Loucy (cell line): ENCODE results near the gene ENO4.

Experiments used
- H2AFZ ChIP-seq: fragments of 200-600 bp; sonication (generic); 2 replicates; pipeline ENCODE4 v1.6.0; 2016; ENCODE audit warnings: antibody characterized with exemption, mild to moderate bottlenecking, low read length, moderate library complexity
- H3F3A ChIP-seq: fragments of 200-600 bp; 2 replicates; pipeline ENCODE4 v1.6.0; 2016; ENCODE audit warnings: antibody characterized with exemption, low read depth, mild to moderate bottlenecking
- H3K27me3 ChIP-seq: fragments of 200-600 bp; sonication (generic); 2 replicates; pipeline ENCODE4 v1.6.1; 2014; ENCODE audit warnings: low read length, mild to moderate bottlenecking; ENCODE audit not compliant: insufficient read depth, poor library complexity, severe bottlenecking
- H3K36me3 ChIP-seq: fragments of 200-600 bp; sonication (generic); 2 replicates; pipeline ENCODE4 v1.6.1; 2016; ENCODE audit warnings: low read length; ENCODE audit not compliant: insufficient read depth
- H3K4me1 ChIP-seq: fragments of 200-600 bp; sonication (generic); 2 replicates; pipeline ENCODE4 v1.5.1; 2014; ENCODE audit warnings: low read length, mild to moderate bottlenecking; ENCODE audit not compliant: insufficient read depth, poor library complexity, severe bottlenecking
- H3K4me2 ChIP-seq: fragments of 200-600 bp; sonication (generic); 2 replicates; pipeline ENCODE4 v1.6.0; 2014; ENCODE audit warnings: antibody characterized with exemption, low read length, low read depth, mild to moderate bottlenecking; ENCODE audit not compliant: poor library complexity, severe bottlenecking
- H3K4me3 ChIP-seq: fragments of 200-600 bp; sonication (generic); 2 replicates; pipeline ENCODE4 v1.5.1; 2014; ENCODE audit warnings: low read length, mild to moderate bottlenecking, mixed read lengths; ENCODE audit not compliant: poor library complexity, severe bottlenecking
- H3K79me2 ChIP-seq: fragments of 200-600 bp; sonication (generic); 2 replicates; pipeline ENCODE4 v1.6.1; 2014; ENCODE audit warnings: low read length; ENCODE audit not compliant: insufficient read depth
- H3K9ac ChIP-seq: fragments of 200-600 bp; sonication (generic); 2 replicates; pipeline ENCODE4 v1.6.0; 2014; ENCODE audit warnings: mild to moderate bottlenecking, low read depth, low read length, moderate library complexity; ENCODE audit not compliant: poor library complexity, severe bottlenecking
- H3K9me2 ChIP-seq: fragments of 200-600 bp; sonication (generic); replicated peaks from 2 replicates; pipeline ENCODE4 v1.6.1; 2016; ENCODE audit warnings: low read depth, low read length, mixed read lengths
- H3K9me3 ChIP-seq: fragments of 200-600 bp; sonication (generic); 2 replicates; pipeline ENCODE4 v1.6.1; 2014; ENCODE audit warnings: mild to moderate bottlenecking, antibody characterized with exemption, low read length, low read depth; ENCODE audit not compliant: insufficient read depth
- H4K20me1 ChIP-seq: fragments of 200-600 bp; sonication (generic); 2 replicates; pipeline ENCODE4 v1.6.0; 2014; ENCODE audit warnings: antibody characterized with exemption, low read length, mild to moderate bottlenecking; ENCODE audit not compliant: insufficient read depth, poor library complexity, severe bottlenecking
- EZH2phosphoT487 ChIP-seq: fragments of 200-600 bp; IDR thresholded peaks from 2 replicates; pipeline ENCODE4 v1.6.1; 2018; ENCODE audit warnings: antibody characterized with exemption, mild to moderate bottlenecking, moderate library complexity, borderline replicate concordance
- TF ChIP-seq, protein P1 (sequence below): fragments of 200-600 bp; sonication (generic); conservative IDR thresholded peaks from 2 replicates; pipeline ENCODE4 v1.5.1; 2014; ENCODE audit warnings: mild to moderate bottlenecking, antibody characterized with exemption, low read length

Gene ENO4

GRCh38 chr10:116866987-116867595, 17.8 kb downstream of the ENO4 start:
- H3K27me3 ChIP-seq, result no peaks in the 10 kb centered on the region
- TF ChIP-seq, protein P1, sequence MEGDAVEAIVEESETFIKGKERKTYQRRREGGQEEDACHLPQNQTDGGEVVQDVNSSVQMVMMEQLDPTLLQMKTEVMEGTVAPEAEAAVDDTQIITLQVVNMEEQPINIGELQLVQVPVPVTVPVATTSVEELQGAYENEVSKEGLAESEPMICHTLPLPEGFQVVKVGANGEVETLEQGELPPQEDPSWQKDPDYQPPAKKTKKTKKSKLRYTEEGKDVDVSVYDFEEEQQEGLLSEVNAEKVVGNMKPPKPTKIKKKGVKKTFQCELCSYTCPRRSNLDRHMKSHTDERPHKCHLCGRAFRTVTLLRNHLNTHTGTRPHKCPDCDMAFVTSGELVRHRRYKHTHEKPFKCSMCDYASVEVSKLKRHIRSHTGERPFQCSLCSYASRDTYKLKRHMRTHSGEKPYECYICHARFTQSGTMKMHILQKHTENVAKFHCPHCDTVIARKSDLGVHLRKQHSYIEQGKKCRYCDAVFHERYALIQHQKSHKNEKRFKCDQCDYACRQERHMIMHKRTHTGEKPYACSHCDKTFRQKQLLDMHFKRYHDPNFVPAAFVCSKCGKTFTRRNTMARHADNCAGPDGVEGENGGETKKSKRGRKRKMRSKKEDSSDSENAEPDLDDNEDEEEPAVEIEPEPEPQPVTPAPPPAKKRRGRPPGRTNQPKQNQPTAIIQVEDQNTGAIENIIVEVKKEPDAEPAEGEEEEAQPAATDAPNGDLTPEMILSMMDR, result no peak
- TF ChIP-seq EZH2phosphoT487, result no peak
- no peaks in the 10 kb centered on the region for H3K9me3 ChIP-seq
- H3K4me3 ChIP-seq, result no peak overlapping the region
- H3K9me2 ChIP-seq, result no peaks in the 10 kb centered on the region
- no peaks in the 10 kb centered on the region for H4K20me1 ChIP-seq
- H2AFZ ChIP-seq, result no peak overlapping the region
- H3K9ac ChIP-seq, result no peak overlapping the region
- no peaks in the 10 kb centered on the region for H3K36me3 ChIP-seq
- no peaks in the 10 kb centered on the region for H3F3A ChIP-seq
- no peak overlapping the region for H3K4me2 ChIP-seq
- H3K79me2 ChIP-seq, result no peaks in the 10 kb centered on the region
- no peaks in the 10 kb centered on the region for H3K4me1 ChIP-seq

DNA sequence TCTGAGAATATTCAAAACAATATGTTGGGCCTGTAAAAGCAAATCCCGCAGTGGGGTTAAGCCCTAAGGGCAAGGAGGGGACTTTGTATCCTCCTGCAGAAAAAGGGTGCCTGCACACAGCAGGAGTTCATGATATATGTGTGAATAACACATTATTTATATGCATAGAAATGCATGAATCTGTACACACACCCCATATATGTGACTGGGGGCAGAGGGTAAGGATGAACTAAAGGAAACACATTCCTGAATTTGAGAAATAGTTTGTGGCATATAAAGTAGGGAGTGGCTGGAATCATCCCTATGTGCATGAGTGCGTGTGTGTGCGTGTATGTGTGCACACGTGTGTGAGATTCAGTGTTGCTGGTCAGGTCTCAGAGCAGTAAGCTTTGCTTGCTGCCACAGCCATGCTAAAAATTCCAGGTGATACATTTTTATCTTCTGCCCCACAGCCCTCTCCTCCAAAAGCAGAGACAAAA, 18.9 kb downstream of the ENO4 start:
- no peaks in the 10 kb centered on the region for H3K79me2 ChIP-seq
- no peaks in the 10 kb centered on the region for H3K4me1 ChIP-seq
- no peak overlapping the region for H3K9ac ChIP-seq
- H3K4me3 ChIP-seq, result no peak overlapping the region
- H3K9me3 ChIP-seq, result no peaks in the 10 kb centered on the region
- TF ChIP-seq EZH2phosphoT487, result no peak
- TF ChIP-seq, protein P1, result no peak
- H3F3A ChIP-seq, result no peaks in the 10 kb centered on the region
- H3K9me2 ChIP-seq, result no peaks in the 10 kb centered on the region
- no peaks in the 10 kb centered on the region for H3K27me3 ChIP-seq
- no peaks in the 10 kb centered on the region for H4K20me1 ChIP-seq
- H3K36me3 ChIP-seq, result no peaks in the 10 kb centered on the region
- no peak overlapping the region for H3K4me2 ChIP-seq
- H2AFZ ChIP-seq, result no peak overlapping the region

DNA sequence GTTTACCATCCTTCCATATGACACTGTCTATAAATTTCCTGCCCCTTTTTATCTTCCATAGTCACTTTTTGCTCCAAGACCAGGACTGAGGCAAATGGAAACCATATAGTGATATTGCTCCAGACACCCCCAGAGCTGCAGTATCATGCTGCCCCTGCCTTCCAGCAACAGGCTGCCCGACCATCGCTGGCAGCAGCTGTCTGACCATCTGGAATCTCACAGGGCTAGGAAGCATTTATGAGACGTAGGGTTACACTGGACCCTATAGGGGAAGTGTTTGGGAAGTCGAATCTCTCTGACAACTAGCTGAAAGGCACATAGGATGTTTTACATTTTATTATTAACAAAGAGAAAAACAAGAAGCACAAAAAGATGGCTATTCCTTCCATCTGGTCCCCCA, 19.4 kb downstream of the ENO4 start:
- H4K20me1 ChIP-seq, result no peaks in the 10 kb centered on the region
- no peak for TF ChIP-seq EZH2phosphoT487
- TF ChIP-seq, protein P1, result no peak
- H3F3A ChIP-seq, result no peaks in the 10 kb centered on the region
- no peaks in the 10 kb centered on the region for H3K79me2 ChIP-seq
- no peak overlapping the region for H3K4me3 ChIP-seq
- H3K9ac ChIP-seq, result no peak overlapping the region
- no peaks in the 10 kb centered on the region for H3K9me2 ChIP-seq
- H3K9me3 ChIP-seq, result no peaks in the 10 kb centered on the region
- no peaks in the 10 kb centered on the region for H3K36me3 ChIP-seq
- no peaks in the 10 kb centered on the region for H3K27me3 ChIP-seq
- no peak overlapping the region for H2AFZ ChIP-seq
- no peaks in the 10 kb centered on the region for H3K4me1 ChIP-seq
- H3K4me2 ChIP-seq, result no peak overlapping the region
